AG04450 (cell line): ENCODE measurements around the gene LEMD2. TPM values are rescaled to one million over a fixed set of nuclear protein-coding genes. Genes with fewer than 3 reads are reported as not detected.

Source experiments
- CTCF ChIA-PET: fragments of 300-600, 350-600 bp; formaldehyde crosslinking; extraction: SDS; loops from one replicate; lab custom pipeline; 2022; ENCODE audit warnings: antibody characterized with exemption, inconsistent platforms; lab: Charles Lee
- POLR2A ChIA-PET: fragments of 350-600 bp; formaldehyde crosslinking; extraction: SDS; loops from one replicate; lab custom pipeline; 2021; ENCODE audit warnings: antibody characterized with exemption, inconsistent platforms; lab: Yijun Ruan, JAX
- DNase-seq: peaks from one replicate; pipeline ENCODE4 v3.0.0-alpha.2; 2011; ENCODE audit warnings: low read depth, low spot score
- H3K27ac ChIP-seq: one replicate; pipeline ENCODE4 v1.5.1; 2012; ENCODE audit warnings: low read depth, low read length, control low read depth
- H3K27me3 ChIP-seq: one replicate; pipeline ENCODE4 v1.6.0; 2012; ENCODE audit warnings: low read length; ENCODE audit not compliant: control insufficient read depth, insufficient read depth
- H3K4me3 ChIP-seq: 2 replicates; pipeline ENCODE4 v1.5.1; 2011; ENCODE audit warnings: mild to moderate bottlenecking, low read depth, low read length, control low read depth
- H3K9me3 ChIP-seq: 2 replicates; pipeline ENCODE4 v1.5.1; 2012; ENCODE audit warnings: low read length; ENCODE audit not compliant: control insufficient read depth, insufficient read depth
- polyA plus RNA-seq: library from polyadenylated mRNA; depleted of rRNA; stranded (reverse); fragments of >200 nt; gene quantifications from 2 replicates; pipeline ENCODE4 v1.2.3, GENCODE V29; 2011
- TF ChIP-seq, protein P1 (sequence below): IDR thresholded peaks from 2 replicates; pipeline ENCODE4 v1.5.1; 2011; ENCODE audit warnings: low read depth, low read length, control low read depth, inconsistent platforms

The LEMD2 gene
- polyA plus RNA-seq, 1 experiment, result 47.4 TPM

- Histone ChIP-seq H3K9me3 (no peaks in the 10 kb centered on the region), H3K27ac (no peak overlapping the region), H3K27me3 (no peaks in the 10 kb centered on the region), H3K4me3 (no peak overlapping the region)
- ChIA-PET CTCF (interaction anchor here (0.6 to 3.7 kb wide), 4 partner anchors 8 to 275 kb away, joined by 3 to 26 read pairs (median 6); no protein-coding TSS in a partner anchor), POLR2A (no interaction called here)
- TF ChIP-seq, protein P1, sequence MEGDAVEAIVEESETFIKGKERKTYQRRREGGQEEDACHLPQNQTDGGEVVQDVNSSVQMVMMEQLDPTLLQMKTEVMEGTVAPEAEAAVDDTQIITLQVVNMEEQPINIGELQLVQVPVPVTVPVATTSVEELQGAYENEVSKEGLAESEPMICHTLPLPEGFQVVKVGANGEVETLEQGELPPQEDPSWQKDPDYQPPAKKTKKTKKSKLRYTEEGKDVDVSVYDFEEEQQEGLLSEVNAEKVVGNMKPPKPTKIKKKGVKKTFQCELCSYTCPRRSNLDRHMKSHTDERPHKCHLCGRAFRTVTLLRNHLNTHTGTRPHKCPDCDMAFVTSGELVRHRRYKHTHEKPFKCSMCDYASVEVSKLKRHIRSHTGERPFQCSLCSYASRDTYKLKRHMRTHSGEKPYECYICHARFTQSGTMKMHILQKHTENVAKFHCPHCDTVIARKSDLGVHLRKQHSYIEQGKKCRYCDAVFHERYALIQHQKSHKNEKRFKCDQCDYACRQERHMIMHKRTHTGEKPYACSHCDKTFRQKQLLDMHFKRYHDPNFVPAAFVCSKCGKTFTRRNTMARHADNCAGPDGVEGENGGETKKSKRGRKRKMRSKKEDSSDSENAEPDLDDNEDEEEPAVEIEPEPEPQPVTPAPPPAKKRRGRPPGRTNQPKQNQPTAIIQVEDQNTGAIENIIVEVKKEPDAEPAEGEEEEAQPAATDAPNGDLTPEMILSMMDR, result no peak
- DNase-seq, result no peak
These were observed 9.0 kb downstream of the LEMD2 start for GRCh38 chr6:33779895-33780294.

DNA sequence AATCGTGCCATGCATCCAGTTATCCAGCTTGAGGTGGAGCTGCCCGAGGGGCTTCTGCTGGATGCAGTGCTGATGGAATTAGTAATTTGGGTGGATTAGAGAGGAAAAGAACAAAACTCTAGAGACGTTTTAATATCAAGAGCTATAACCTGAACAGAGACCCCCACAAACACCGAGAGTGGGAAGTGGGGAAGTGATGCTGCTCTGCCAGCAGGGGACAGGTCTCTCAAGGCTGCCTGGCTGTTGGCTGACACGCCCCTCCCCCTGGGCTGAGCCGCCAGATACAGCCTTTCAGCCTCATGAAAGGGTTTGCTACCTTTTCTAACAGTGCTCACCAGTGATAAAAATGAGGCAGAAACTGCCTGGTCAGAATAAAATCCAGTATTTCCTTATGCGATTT, 9.6 kb downstream of the LEMD2 start:
- ChIA-PET POLR2A (no interaction called here), CTCF (interaction anchor here (0.6 to 3.7 kb wide), 6 partner anchors 8 to 292 kb away, joined by 3 to 26 read pairs (median 6); partner anchors contain the start of gene IP6K3)
- Histone ChIP-seq H3K4me3 (no peak overlapping the region), H3K27ac (no peak overlapping the region), H3K9me3 (no peaks in the 10 kb centered on the region), H3K27me3 (no peaks in the 10 kb centered on the region)
- TF ChIP-seq, protein P1, result no peak
- DNase-seq, result no peak

GRCh38 chr6:33778444-33779121, 10.3 kb downstream of the LEMD2 start:
- Histone ChIP-seq H3K4me3 (no peak overlapping the region), H3K27me3 (no peaks in the 10 kb centered on the region), H3K9me3 (no peaks in the 10 kb centered on the region), H3K27ac (no peak overlapping the region)
- CTCF ChIA-PET, result interaction anchor here (0.6 to 3.7 kb wide), 3 partner anchors 7 to 292 kb away, joined by 3 to 26 read pairs (median 10); partner anchors contain the start of gene IP6K3
- no peak for DNase-seq
- POLR2A ChIA-PET, result no interaction called here
- TF ChIP-seq, protein P1, result no peak

DNA sequence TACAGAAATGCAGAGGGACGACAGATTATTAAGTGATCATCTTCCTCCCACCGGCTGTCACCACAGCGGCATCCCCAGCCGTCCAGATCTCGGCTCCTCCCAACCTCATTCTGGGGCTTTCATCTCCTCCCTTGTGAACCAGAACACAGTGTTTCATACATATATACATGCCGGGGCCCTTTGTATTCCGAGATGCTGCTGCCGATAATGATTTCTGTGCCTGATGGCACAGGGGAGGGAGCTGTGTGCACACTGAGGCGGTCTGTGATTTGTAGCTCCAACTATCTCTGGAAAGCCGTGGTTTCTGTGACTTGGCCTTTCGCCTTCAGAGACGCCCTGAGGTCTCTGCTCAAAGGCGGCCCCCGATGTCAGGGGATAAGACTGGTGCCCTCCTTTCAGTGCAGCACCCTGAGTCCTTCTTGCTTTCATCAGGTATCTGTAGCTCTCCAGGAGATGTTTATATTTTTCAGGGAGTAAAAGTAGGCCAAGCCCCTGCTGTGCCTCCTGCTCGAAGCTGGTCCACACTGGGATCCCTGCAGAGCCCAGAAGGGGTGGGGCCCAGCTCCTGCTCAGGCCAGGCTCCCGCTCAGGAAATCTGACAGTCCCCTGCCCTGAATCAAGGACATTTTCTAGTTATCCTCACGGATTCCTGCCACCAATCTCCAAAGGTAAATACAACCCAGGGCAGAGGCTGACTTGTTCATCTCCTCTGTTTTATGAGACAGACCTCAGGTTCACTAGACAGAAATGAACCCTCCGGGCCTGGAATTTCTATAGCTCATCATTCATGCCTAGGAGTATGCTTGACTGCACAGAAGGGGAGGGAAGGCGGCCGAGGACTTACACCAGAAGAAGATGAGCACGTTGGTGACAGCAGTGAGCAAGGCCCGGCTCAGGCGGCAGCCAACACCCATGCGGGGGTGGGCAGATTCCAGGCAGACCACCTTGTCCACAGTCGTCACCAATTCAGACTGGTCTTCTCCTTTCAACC, 11.2 kb downstream of the LEMD2 start:
- TF ChIP-seq, protein P1, result no peak
- ChIA-PET POLR2A (interaction anchor here (1.2 kb wide), 1 partner anchor 11 kb away, joined by 3 read pairs; the partner anchor contains the start of gene LEMD2), CTCF (interaction anchor here (2.7 kb wide), 1 partner anchor 32 kb away, joined by 10 read pairs; the partner anchor contains the start of gene IP6K3)
- no peak overlapping the region for H3K27ac ChIP-seq
- no peak for DNase-seq
- no peaks in the 10 kb centered on the region for H3K27me3 ChIP-seq
- no peak overlapping the region for H3K4me3 ChIP-seq
- H3K9me3 ChIP-seq, result no peaks in the 10 kb centered on the region
